Stimulated activated CD4-positive, alpha-beta T cell treated with anti-CD3 and anti-CD28 coated beads, Interleukin-2, amount 100 ng/mL, for 48 hours (primary cell): ENCODE data around the gene CBY2.
"Not testable (repeated sequence)": the region's sequence is repeated elsewhere in the genome, so short reads cannot be mapped to it uniquely, and the experiment has no call there.

Source experiments
- DNase-seq, 2 donors: peaks; one replicate each; pipeline ENCODE4 v3.0.0-alpha.2; 2020

CBY2 gene, protein sequence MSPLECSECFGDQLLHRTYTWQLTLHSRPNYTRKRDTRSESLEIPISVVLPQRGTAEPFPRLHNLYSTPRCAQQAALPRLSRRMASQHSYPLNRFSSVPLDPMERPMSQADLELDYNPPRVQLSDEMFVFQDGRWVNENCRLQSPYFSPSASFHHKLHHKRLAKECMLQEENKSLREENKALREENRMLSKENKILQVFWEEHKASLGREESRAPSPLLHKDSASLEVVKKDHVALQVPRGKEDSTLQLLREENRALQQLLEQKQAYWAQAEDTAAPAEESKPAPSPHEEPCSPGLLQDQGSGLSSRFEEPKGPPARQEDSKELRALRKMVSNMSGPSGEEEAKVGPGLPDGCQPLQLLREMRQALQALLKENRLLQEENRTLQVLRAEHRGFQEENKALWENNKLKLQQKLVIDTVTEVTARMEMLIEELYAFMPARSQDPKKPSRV

DNA sequence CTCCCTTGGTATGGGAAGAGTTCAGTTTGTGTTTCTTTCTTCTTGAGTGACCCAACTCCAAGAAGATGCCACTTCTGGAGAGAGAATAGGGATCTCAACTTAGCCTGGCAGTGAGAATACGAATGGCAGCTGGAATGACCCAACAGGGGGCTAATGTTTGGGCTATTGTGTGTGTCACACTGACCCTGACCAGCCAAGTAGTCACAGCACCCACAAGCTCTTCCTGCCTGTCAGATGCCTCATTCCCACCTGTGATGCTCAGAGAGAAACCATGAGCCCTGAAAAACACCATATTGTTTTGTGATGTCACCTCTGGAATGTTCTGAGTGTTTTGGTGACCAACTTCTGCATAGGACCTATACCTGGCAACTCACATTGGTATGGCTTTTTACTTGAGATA is at the start of gene CBY2:
Gene CBY2 (plus strand): TSS at position 233 of the 400 bp plus-strand sequence. CDS start 71 bp downstream, at position 304.
- DNase-seq: no peak

DNA sequence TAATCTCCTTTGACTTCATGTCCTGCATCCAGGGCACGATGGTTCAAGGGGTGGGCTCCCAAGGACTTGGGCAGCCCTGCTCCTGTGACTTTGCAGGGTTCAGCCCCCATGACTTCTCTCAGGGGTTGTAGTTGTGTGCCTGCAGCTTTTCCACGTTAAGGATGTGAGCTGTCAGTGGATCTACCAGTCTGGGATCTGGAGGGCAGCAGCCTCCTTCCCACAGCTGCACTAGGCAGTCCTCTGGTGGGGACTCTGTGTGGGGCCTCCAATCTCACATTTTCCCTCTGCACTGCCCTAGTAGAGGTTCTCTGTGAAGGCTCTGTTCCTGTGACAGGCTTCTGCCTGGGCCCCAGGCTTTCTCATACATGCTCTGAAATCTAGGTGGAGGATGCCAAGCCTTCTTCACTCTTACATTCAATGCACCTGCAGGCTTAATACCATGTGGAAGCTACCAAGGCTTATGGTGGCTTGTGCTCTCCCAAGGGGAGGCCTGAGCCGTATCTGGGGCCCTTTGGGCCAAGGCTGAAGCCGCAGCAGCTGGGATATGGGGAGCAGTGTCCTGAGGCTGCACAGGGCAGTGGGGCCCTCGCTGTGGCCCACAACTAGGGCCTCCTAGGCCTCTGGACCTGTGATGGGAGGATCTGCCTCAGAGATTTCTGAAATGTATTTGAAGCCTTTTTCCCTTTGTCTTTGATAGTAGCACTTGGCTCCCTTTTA is 47.3 kb upstream of the CBY2 start:
- no peak for DNase-seq

DNA sequence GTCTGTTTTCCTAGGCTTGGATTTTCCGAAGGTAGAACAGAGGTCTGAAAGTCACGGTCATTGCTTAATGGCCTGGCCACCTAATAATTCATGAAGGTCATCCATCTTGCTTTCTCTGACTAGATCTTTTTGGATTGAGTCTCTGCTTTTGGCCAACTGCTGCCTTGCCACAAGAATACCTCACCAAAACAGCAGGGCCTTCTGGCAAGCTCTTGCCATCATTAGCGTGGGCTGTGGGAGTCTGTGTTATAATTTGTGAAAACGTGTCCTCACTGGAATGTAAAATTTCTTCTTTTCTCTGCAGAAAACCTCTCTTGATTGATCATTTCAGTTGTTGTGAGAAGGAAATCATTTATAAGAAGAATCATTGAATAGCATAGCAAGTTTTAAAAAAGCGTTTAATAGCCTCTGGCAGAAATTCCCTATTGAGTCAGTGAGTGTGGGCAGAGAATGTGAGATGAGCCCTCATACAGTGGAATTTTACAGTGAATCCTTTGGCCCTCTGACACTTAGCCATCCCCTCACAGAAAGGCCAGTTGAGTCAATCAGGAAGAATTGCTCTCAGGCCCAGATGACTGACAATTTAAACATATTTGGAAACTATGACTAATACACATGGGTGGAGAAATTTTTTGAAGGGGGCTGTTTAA is 43.4 kb upstream of the CBY2 start:
- DNase-seq: no peak

DNA sequence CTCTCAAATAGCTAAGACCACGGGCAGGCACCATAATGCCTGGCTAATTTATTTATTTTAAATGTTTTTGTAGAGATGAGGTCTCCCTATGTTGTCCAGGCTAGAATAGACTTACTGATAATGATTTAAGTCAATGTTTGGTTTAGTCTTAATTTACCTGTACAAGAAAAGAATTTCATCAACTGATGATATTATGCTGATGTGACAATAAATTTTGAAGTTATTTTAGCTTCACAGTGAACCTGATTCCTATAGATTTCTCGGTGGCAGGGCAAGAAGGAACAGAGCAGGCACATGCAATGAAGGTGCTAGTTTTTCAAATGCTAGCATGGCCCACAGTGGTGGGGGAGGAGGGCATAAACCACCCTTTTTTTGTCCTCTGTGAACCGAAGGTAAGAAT is 42.6 kb upstream of the CBY2 start:
- no peak for DNase-seq

DNA sequence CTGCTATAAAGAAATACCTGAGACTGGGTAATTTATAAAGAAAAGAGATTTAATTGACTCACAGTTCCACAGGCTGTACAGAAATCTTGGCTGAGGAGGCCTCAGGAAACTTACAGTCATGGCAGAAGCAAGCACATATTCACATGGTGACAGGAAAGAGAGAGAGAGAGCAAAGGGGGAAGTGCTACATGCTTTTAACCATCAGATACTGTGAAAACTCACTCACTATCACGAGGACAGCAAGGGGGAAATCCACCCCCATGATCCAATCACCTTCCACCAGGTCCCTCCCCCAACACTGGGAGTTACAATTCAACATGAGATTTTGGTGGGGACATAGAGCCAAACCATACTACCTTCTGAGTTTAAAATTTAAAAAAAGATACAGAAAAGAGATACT is 41.7 kb upstream of the CBY2 start:
- not testable (repeated sequence) for DNase-seq

DNA sequence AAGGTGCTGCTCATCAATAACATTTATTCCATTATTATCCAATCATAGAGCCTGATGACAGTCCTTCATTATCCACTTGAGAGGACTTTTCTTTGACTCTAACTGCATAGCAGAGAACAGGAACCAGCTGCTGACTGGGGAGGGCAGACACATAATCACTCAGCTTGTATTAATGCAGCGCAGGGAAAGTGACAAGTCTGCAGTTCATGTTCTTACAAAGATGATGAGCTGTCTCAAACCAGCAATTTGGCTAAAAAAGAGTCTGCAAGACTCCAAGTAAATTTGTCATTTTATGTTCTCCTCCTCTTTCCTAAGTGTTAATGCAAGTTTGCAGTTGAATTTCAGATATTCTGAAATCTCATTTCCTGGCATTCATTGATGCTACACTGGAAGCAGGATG is 40.0 kb upstream of the CBY2 start:
- no peak for DNase-seq

DNA sequence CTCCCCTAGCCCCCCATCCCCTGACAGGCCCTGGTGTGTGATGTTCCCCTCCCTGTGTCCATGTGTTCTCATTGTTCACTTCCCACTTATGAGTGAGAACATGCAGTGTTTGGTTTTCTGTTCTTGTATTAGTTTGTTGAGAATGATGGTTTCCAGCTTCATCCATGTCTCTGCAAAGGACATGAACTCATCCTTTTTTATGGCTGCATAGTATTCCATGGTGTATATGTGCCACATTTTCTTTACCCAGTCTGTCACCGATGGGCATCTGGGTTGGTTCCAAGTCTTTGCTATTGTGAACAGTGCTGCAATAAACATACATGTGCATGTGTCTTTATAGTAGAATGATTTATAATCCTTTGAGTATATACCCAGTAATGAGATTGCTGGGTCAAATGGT is 39.2 kb upstream of the CBY2 start:
- DNase-seq: not testable (repeated sequence)

DNA sequence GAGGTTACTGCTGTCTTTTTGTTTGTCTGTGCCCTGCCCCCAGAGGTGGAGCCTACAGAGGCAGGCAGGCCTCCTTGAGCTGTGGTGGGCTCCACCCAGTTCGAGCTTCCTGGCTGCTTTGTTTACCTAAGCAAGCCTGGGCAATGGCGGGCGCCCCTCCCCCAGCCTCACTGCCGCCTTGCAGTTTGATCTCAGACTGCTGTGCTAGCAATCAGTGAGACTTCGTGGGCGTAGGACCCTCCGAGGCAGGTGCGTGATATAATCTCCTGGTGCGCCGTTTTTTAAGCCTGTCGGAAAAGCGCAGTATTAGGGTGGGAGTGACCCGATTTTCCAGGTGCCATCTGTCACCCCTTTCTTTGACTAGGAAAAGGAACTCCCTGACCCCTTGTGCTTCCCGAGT is 32.5 kb upstream of the CBY2 start:
- not testable (repeated sequence) for DNase-seq

DNA sequence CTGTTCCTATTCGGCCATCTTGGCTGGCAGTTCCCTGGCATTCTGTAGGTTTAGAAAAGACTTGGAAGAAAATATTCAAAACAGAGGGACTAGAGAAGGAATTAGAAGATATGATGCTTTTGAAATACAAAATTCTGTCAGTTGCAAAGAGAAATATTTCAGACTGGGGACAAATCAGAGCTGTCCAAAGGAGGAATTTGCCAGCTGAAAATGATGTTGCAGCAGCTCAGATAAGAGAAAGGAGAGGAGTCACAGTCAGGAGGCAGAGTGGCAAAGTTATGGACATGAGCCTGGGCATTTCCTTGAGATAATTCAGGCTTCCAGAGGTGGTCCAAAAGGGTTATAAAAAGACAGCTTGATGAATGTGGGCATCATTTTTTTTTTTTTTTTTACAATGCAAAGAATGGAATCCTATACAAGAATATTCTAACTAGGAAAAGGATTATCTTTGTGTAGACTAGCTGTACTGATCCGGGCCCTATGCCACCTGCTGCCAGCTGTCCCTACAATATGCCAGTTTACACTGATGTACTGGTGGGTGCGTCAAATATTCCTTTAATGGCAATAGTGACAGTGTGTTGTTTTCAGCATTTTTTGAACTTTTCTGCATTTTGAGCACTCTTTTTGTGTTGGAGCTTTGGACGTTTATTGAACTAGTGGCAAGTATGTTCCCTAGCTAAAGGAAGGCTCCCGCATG is 31.8 kb upstream of the CBY2 start:
- no peak for DNase-seq

DNA sequence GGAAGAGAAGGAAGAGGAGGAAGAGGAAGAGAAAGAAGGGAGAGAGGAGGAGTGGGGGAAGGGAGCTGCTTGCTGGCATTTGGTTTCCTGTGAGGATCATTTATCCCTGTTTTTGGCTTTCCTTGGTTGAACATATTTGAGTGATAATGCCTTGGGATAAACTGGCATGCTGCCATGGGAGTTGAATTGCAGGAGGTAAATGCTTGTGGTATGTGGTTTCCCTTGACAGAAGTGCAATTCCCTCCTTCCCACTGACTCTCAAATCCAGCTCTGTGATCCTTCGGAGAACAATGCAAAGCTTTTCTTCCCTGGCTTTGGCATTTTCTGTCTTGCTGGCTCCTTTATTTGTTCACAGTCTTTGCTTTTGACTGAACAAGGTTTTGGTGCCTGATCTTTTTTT is 27.2 kb upstream of the CBY2 start:
- no peak for DNase-seq

DNA sequence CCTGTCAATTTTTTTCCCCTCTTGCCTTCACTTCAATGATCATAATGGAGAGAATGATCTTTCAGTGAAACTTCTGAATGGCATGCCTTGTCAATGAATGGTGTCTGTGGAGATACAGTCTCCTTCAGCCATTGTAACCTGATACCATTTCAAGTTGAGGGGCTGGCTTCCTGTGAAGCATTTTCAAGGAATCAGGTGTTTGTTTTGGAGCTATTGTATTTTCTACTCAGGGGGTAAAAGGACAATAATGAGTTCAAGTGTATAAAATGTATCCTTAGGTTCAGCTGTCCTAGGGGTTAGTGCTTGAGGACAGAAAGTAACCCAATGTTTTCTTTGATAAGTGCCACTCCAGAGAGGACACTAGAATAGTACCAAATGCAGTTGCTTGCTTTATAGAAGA is 23.8 kb upstream of the CBY2 start:
- no peak for DNase-seq

DNA sequence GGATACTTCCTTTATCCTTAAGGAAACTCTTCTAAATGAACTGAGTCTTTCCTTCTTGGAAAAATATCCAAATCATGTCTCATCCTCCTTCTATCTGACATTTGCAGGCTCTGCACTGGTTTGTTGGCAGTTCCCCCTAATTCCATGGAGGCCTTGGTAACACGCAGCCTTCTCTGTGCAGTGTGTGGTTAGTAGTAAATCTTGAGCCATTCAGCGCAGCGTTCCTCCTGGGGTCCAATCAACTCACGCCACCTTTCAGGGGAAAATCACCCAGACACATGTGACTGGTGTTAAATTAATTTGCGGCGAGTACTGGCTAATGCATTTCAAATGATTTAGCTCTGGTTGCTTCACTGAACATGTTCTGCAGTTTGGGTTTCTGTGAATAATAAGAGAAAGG is 21.0 kb upstream of the CBY2 start:
- DNase-seq: no peak

DNA sequence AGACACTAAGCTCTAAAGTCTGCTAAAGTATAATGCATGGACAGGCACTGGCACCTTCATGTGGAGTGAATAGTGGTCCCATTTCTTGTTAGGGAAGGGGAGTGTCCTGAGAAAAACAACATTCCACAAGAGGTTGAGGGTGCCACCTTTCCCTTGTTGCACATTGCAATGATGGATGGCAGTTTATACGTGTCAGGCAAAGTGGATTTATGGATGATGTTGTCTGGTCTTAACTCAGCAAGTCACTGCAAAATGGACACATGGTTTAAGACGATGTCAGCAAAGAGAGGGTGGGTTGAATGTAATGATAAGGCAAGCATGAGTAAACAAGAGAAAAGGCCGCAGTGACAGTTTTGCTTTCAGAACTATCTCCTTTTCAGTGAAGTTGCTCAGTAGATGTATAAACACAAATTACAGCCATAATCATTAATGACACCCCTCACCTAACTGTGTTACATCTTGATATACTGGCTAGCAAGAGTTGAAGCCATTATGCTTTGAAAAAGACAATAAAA is 19.6 kb upstream of the CBY2 start:
- DNase-seq: no peak

DNA sequence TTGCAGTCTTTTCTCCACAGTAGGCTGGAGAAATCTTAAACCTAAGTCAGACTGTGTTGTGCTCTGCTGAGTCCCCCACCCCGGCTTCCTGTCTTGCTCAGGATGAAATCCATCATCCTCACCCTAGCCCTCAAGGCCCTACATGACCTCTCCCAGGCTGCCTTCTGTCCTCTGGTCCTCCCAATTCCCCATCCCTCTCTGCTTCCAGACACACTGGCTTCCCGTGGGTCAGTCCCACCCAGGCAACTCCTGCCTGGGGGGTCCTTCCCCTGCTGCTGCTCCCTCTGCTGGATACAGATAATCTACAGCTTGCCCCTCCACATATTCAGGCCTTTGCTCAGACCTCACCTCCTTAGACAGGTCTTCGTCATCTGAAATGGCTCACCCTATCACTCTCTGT is 18.4 kb upstream of the CBY2 start:
- DNase-seq: no peak

DNA sequence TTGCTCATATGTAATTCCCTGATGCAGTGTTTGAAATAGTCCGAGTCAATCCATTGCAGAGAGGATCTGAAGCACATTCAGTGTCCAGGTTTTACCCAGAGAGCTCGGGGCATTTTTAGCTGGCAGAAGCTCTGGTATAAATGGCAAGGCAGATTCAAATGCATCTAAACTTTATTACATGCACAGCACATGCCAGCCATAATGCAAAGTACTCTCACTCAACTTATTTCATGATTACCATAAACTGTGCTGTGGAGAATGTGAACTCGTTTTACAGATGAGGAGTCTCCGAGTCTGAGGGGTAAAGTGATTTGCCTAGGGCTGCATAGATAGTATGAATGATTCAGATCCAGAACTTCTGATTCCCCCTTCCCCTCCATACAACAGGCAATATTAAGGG is 13.5 kb upstream of the CBY2 start:
- DNase-seq: no peak

DNA sequence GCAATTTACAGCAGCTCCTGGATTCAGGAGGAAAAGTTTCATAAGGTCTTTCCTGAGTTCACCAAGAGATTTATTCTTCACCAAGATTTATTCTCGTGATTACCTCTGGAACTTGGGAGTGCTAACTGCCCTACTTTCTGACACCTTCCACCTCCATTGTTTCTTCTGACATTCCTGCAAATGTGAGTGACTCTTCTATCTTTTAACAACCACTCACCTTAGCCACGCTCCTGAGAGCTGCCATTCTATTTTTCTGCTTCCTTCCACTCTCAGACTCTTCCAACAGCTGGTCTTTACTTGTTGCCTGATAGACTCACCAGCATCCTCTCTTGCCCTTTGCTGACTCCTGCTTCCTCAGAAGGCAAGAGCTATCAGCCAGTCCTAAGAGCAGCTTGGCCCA is 11.5 kb upstream of the CBY2 start:
- DNase-seq: no peak

DNA sequence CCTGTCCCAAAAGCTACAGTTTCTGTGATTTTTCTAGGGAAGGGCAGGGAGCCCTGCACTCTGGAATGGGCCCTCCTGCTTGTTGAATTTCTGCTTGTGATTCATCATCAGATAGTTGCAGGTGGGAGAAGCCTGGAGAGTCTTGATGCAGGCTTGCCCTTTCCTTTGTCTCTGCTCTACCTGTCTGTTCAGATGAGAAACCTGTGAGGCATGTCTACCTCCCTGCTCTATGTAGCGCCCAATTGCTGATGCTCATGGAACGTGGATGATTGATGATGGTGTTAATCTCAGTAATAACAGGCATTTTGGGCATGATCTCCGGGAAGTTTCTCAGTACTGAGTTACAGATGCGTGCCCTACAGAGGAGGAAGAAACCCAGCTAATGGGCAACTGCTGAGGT is 10.9 kb upstream of the CBY2 start:
- DNase-seq: no peak

DNA sequence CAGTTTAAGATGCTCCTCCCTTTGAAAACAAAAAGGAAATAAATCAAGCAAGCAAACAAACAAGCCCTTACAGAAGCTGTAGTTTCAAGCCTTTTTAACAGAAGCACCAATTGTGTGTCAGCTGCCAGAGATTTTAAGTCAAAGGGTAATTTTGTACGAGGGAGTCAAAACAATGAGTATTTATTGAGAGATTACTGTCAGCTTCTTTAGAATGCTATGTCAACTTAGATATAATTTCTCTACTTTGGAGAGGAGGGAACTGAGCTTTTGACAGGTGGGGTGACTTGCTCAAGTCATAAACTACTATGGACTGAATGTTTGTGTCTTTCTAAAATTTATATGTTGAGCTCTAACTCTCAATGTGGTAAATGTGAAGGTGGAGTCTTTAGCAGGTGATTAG is 10.5 kb upstream of the CBY2 start:
- no peak for DNase-seq

DNA sequence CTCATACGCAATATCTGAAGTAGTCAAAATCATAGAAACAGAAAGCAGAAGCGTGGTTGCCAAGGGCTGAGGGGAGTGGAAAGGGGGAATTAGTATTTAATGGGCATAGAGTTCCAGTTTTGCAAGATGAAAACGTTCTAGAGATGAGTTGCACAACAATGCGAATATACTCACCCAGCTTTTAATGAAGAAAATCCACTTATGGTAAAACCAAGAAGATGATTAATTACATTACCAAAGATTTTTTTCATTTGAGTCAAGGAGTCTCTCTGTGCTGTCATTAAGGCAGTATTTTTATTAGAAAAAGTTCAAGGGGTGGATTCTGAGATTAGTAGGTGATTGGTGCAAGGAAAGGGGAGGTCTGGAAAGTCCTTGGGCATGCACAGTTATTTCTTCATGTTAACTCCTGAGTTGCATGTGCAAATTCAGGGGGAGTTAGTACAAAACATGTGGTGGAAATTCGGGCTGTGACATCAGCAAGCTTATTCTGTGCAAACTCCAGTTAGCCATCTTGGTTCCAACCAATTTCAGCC is 6.9 kb upstream of the CBY2 start:
- peak; percentile 10 to 26 for DNase-seq

DNA sequence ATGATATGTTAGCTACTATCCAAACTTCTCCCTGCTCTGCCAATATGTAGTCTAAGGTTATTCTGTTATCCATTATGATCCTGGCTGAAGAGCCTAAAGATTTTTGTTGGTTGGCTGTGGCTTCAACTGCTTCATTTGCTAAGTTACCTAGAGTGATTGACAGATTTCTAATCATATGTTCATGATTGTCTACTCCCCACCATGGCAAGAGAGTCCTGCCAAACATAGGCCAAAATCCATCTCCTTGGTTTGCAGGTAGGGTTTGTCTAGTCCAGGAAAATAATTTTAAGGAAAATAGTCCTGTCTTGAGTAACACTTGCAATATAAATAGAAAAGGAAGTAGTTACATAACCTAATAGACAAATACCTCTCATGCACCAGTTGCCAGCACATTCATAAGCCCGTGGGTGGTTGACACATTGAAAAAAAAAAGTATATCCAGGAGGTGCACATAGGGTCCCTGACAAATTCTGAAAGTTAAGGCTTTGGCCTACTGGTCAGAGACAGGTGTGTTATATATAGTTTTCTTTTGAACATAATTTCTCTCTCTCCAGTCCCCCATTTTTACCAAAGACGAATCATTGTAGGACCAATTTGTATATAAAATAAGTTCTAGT is 5.4 kb upstream of the CBY2 start:
- DNase-seq: no peak

DNA sequence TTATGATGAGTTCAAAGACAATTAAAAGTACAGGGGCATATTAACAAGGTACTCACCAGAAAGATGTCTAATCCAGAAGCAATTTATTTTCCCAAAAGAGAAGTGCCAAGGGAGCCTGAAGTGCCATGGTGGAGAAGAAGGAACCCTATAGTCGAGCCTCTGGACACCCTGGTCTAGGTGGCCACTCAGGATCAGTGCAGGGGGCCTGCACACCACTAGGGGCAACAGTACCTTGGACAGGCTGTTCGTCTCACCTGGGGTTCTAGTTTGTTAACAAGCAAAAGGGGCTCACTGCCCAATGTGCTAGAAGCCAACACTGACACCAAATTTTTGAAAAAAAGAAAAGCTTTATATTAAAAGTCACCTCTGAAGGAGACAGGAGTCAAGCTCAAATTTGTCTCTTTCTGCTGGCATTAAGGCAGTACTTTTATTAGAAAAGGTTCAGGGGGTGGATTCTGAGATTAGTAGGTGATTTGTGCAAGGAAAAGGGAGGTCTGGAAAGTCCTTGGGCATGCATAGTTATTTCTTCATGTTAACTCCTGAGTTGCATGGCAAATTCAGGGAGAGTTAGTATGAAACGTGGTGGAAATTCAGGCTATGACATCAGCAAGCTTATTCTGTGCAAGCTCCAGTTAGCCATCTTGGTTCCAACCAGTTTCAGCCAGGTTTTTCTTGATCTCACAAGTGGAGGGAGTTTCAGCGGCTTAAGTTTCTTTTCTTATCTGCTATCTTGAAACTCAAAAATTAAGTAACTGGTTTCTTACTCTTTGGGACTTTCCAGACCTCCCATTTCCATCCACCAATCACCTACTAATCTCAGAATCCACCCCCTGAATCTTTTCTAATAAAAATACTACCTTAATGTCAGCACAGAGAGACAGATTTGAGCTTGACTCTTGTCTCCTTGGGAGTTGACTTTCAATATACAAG is 884 bp upstream of the CBY2 start:
- peak in 1 of 2 donors; percentile 9 for DNase-seq
